HepG2 (cell line): Measurements from ENCODE around the gene ZFP37. TPM values are rescaled to one million over a fixed set of nuclear protein-coding genes. Genes with fewer than 3 reads are reported as not detected.
A peak's percentile ranks its signal among the peaks of the same experiment; 100 is the strongest.

Source experiments
- KLF16 ChIP-seq, 2 experiments: sonication (generic) in 1 of 2; formaldehyde crosslinking in 1 of 2; IDR thresholded peaks; 2 replicates each; pipeline versions ENCODE4 v1.6.1 to v1.8.0; 2016 to 2023; ENCODE audit warnings: missing genetic modification reagents in 2 of 2, missing compliant biosample characterization in 1 of 2
- MTA3 ChIP-seq: sonication (generic); formaldehyde crosslinking; IDR thresholded peaks from 2 replicates; pipeline ENCODE4 v1.4.0; 2020; ENCODE audit warnings: missing genetic modification reagents
- MZF1 ChIP-seq: sonication (generic); formaldehyde crosslinking; IDR thresholded peaks from 2 replicates; pipeline ENCODE4 v1.8.1; 2023; ENCODE audit warnings: mild to moderate bottlenecking, missing genetic modification reagents, borderline replicate concordance
- PHF8 ChIP-seq: sonication (generic); formaldehyde crosslinking; IDR thresholded peaks from 2 replicates; pipeline ENCODE4 v1.5.0; 2020; ENCODE audit warnings: missing genetic modification reagents
- SMAD1 ChIP-seq: sonication (generic); formaldehyde crosslinking; IDR thresholded peaks from 2 replicates; pipeline ENCODE4 v1.4.0; 2020; ENCODE audit warnings: missing genetic modification reagents, low read depth, mild to moderate bottlenecking, borderline replicate concordance
- SMAD3 ChIP-seq: sonication (generic); formaldehyde crosslinking; IDR thresholded peaks from 2 replicates; pipeline ENCODE4 v1.4.0; 2020; ENCODE audit warnings: missing genetic modification reagents
- SRSF9 ChIP-seq: fragments of 200-400 bp; formaldehyde crosslinking; IDR thresholded peaks from 2 replicates; pipeline ENCODE4 v1.6.1; 2018; ENCODE audit warnings: borderline replicate concordance, mild to moderate bottlenecking, low read depth, low read length; ENCODE audit not compliant: insufficient read depth, poor library complexity, severe bottlenecking
- TCF7L2 ChIP-seq: IDR thresholded peaks from 2 replicates; pipeline ENCODE4 v1.6.1; 2011; ENCODE audit warnings: mild to moderate bottlenecking, low read depth, low read length, moderate library complexity
- ZNF138 ChIP-seq: sonication (generic); formaldehyde crosslinking; IDR thresholded peaks from 2 replicates; pipeline ENCODE4 v1.5.0; 2020; ENCODE audit warnings: mild to moderate bottlenecking, low read depth, missing genetic modification reagents
- ZNF225 ChIP-seq: sonication (generic); formaldehyde crosslinking; IDR thresholded peaks from 2 replicates; pipeline ENCODE4 v1.4.0; 2020; ENCODE audit warnings: mild to moderate bottlenecking, missing genetic modification reagents
- ZNF354B ChIP-seq: sonication (generic); formaldehyde crosslinking; IDR thresholded peaks from 2 replicates; pipeline ENCODE4 v1.8.0; 2022; ENCODE audit warnings: mild to moderate bottlenecking, missing genetic modification reagents
- ZNF367 ChIP-seq: sonication (generic); formaldehyde crosslinking; IDR thresholded peaks from 2 replicates; pipeline ENCODE4 v1.4.0; 2020; ENCODE audit warnings: missing genetic modification reagents, borderline replicate concordance
- ZNF530 ChIP-seq: sonication (generic); formaldehyde crosslinking; IDR thresholded peaks from 2 replicates; pipeline ENCODE4 v1.5.0; 2020; ENCODE audit warnings: low read depth, mild to moderate bottlenecking, missing genetic modification reagents
- ZNF570 ChIP-seq: sonication (generic); formaldehyde crosslinking; IDR thresholded peaks from 2 replicates; pipeline ENCODE4 v1.4.0; 2020; ENCODE audit warnings: mild to moderate bottlenecking, missing genetic modification reagents, borderline replicate concordance
- ZNF737 ChIP-seq: sonication (generic); formaldehyde crosslinking; IDR thresholded peaks from 2 replicates; pipeline ENCODE4 v1.5.0; 2020; ENCODE audit warnings: missing genetic modification reagents, mild to moderate bottlenecking, borderline replicate concordance
- polyA plus RNA-seq, 8 experiments: library from polyadenylated mRNA; depleted of rRNA in 3 of 8; stranded (reverse) in 7 of 8; unstranded in 1 of 8; fragments of >200 nt; fragmentation: Illumina TruSeq in 4 of 8; extraction: Trizol in 4 of 8; gene quantifications; 2 replicates each; pipeline versions ENCODE4 v1.2.1 to v1.2.3, GENCODE V29; 2011 to 2016; ENCODE audit warnings: low read depth in 4 of 8, missing spikeins in 1 of 8, mixed read lengths in 1 of 8; ENCODE audit not compliant: insufficient read depth in 1 of 8
- total RNA-seq, 5 experiments: library from RNA; depleted of rRNA; stranded (reverse); fragments of >200 nt; fragmentation: Illumina TruSeq; extraction: Trizol; gene quantifications; 2 replicates each; pipeline ENCODE4 v1.2.3, GENCODE V29; 2016; ENCODE audit warnings: low read depth in 1 of 5
- TF ChIP-seq, protein P1 (sequence below): sonication (generic); formaldehyde crosslinking; IDR thresholded peaks from 2 replicates; pipeline ENCODE4 v1.4.0; 2020; ENCODE audit warnings: mild to moderate bottlenecking, missing genetic modification reagents, borderline replicate concordance
- TF ChIP-seq, protein P2 (sequence below): sonication (generic); formaldehyde crosslinking; IDR thresholded peaks from 2 replicates; pipeline ENCODE4 v1.9.0; 2021; ENCODE audit warnings: missing genetic modification reagents, borderline replicate concordance
- TF ChIP-seq, protein P3 (sequence below): sonication (generic); formaldehyde crosslinking; IDR thresholded peaks from 2 replicates; pipeline ENCODE4 v1.5.1; 2020; ENCODE audit warnings: missing genetic modification reagents, mild to moderate bottlenecking, borderline replicate concordance
- TF ChIP-seq, protein P4 (sequence below): sonication (generic); formaldehyde crosslinking; IDR thresholded peaks from 2 replicates; pipeline ENCODE4 v1.8.0; 2022; ENCODE audit warnings: mild to moderate bottlenecking, missing genetic modification reagents, borderline replicate concordance
- TF ChIP-seq, protein P5 (sequence below): sonication (generic); formaldehyde crosslinking; IDR thresholded peaks from 2 replicates; pipeline ENCODE4 v1.9.0; 2022; ENCODE audit warnings: low read depth, missing genetic modification reagents

Gene ZFP37
- total and polyA plus RNA-seq, 2 of the 13 experiments (the other 11 are each of a cell fraction or from before 2014, with no cell fraction given): 1.1 to 3.7 TPM

DNA sequence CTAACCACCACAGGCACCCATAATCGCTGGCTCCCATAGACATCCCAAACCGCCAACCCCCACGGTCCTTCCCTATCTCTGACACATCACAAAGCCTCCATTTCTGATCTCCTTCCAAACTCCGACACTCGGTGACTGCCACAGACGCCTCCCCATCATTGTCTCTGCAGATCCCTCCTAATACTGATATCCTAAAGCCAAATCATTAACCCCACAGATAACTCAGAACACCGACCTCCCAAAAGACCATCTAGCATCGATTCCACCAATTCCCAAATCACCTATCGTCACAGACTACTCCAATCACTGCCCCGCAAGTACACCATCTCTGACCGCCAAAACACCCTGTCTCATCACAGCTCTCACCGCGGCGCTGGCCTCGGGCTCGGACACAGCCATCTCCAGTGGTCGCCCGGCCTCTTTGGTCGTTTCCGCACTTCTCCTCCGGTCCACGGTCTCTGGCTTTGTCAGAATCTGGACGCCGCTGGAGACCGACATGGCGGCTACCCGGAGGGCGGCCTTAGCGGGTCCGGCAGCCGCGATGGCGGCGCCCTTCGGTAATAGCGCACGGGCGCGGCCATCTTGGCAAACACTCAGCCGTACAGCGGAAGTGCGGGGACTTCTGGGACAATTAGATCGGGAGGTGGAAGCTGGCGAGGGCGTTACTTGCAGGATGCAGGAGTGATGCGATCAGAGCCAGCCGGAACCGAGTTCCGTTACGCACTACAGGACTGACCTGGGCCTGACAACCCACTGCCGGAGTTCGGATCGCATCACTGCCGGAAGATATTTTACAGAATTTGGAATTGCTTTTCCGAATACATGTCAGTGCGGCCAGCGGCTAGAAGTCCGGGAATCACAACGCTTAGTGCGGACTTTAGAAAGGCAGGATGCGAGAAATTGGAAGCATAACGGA, at the start of gene ZFP37 (continued):
- peak; percentile 36; the same call in 1 of the 2 replicates for TF ChIP-seq ZNF138 (CRISPR knock-in tag)
- TF ChIP-seq ZNF354B (CRISPR knock-in tag): no peak
- TF ChIP-seq, protein P1, sequence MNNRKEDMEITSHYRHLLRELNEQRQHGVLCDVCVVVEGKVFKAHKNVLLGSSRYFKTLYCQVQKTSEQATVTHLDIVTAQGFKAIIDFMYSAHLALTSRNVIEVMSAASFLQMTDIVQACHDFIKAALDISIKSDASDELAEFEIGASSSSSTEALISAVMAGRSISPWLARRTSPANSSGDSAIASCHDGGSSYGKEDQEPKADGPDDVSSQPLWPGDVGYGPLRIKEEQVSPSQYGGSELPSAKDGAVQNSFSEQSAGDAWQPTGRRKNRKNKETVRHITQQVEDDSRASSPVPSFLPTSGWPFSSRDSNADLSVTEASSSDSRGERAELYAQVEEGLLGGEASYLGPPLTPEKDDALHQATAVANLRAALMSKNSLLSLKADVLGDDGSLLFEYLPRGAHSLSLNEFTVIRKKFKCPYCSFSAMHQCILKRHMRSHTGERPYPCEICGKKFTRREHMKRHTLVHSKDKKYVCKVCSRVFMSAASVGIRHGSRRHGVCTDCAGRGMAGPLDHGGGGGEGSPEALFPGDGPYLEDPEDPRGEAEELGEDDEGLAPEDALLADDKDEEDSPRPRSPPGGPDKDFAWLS: 0 out of 2 replicates have a peak, but pooled peaks have one; percentile 53
- TF ChIP-seq SRSF9: no peak
- TF ChIP-seq, protein P2, sequence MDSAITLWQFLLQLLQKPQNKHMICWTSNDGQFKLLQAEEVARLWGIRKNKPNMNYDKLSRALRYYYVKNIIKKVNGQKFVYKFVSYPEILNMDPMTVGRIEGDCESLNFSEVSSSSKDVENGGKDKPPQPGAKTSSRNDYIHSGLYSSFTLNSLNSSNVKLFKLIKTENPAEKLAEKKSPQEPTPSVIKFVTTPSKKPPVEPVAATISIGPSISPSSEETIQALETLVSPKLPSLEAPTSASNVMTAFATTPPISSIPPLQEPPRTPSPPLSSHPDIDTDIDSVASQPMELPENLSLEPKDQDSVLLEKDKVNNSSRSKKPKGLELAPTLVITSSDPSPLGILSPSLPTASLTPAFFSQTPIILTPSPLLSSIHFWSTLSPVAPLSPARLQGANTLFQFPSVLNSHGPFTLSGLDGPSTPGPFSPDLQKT (CRISPR knock-in tag): no peak
- TF ChIP-seq MTA3: no peak
- TF ChIP-seq TCF7L2: no peak
- peak; percentile 78 for TF ChIP-seq PHF8
- TF ChIP-seq ZNF737 (CRISPR knock-in tag): no peak; the same call in 1 of the 2 replicates
- 0 out of 2 replicates have a peak, but pooled peaks have one; percentile 55 for TF ChIP-seq ZNF225 (CRISPR knock-in tag)
- no peak for TF ChIP-seq ZNF530 (CRISPR knock-in tag)
- peak; percentile 87; the same call in 1 of the 2 replicates for TF ChIP-seq SMAD1
- no peak for TF ChIP-seq ZNF570 (CRISPR knock-in tag)
- TF ChIP-seq ZNF367 (CRISPR knock-in tag): no peak
- TF ChIP-seq SMAD3: no peak
- TF ChIP-seq, protein P3, sequence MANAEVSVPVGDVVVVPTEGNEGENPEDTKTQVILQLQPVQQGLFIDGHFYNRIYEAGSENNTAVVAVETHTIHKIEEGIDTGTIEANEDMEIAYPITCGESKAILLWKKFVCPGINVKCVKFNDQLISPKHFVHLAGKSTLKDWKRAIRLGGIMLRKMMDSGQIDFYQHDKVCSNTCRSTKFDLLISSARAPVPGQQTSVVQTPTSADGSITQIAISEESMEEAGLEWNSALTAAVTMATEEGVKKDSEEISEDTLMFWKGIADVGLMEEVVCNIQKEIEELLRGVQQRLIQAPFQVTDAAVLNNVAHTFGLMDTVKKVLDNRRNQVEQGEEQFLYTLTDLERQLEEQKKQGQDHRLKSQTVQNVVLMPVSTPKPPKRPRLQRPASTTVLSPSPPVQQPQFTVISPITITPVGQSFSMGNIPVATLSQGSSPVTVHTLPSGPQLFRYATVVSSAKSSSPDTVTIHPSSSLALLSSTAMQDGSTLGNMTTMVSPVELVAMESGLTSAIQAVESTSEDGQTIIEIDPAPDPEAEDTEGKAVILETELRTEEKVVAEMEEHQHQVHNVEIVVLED (CRISPR knock-in tag): peak; percentile 75
- TF ChIP-seq, protein P4, sequence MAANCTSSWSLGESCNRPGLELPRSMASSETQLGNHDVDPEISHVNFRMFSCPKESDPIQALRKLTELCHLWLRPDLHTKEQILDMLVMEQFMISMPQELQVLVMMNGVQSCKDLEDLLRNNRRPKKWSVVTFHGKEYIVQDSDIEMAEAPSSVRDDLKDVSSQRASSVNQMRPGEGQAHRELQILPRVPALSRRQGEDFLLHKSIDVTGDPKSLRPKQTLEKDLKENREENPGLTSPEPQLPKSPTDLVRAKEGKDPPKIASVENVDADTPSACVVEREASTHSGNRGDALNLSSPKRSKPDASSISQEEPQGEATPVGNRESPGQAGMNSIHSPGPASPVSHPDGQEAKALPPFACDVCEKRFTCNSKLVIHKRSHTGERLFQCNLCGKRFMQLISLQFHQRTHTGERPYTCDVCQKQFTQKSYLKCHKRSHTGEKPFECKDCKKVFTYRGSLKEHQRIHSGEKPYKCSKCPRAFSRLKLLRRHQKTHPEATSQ (CRISPR knock-in tag): no peak
- no peak for TF ChIP-seq MZF1 (CRISPR knock-in tag)
- no peak; a peak in 1 of 4 replicates for TF ChIP-seq KLF16 (CRISPR knock-in tag; IDR thresholded peaks at IDR 0.05)
- TF ChIP-seq, protein P5, sequence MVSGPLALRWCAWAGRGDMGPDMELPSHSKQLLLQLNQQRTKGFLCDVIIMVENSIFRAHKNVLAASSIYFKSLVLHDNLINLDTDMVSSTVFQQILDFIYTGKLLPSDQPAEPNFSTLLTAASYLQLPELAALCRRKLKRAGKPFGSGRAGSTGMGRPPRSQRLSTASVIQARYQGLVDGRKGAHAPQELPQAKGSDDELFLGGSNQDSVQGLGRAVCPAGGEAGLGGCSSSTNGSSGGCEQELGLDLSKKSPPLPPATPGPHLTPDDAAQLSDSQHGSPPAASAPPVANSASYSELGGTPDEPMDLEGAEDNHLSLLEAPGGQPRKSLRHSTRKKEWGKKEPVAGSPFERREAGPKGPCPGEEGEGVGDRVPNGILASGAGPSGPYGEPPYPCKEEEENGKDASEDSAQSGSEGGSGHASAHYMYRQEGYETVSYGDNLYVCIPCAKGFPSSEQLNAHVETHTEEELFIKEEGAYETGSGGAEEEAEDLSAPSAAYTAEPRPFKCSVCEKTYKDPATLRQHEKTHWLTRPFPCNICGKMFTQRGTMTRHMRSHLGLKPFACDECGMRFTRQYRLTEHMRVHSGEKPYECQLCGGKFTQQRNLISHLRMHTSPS (CRISPR knock-in tag): no peak
